ENCODE results near the gene GBGT1.

GBGT1 gene

DNA sequence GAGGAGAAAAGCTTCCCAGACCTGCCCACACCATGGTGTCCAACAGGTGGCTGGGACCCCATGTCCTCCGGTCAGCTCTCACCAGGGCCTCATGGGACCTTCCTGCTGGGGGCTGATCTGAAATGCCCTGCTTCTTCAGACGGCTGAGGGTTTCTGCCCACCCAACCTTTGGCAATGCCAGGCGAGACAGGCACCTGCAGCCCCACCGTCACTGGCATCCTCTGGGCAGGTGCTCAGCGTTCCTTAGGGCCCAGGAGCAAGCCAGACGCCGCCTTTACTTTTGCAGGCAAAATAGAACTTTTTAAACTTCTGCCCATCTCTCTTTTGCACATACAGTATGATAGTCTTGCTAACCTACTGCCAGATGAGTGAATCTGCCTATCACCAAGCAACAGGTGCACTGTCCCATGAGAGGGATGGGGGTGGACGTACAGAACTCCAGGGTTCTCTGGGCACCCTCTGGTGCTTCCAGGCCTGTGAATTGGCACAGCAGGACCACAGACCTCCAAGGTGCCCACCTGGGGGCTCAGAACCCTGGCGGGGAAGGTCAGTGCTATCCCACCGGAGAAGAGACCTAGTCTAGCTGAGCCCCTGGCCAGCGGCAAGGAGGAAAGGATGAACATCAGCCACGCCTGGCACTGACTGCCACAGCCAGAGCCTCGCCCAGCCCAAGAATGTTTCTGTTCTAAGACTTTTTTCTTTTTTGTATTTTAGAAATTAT lies 37.9 kb upstream of the GBGT1 start:
- DNase-seq (ENCODE audit: low read depth): no peak
- TF ChIP-seq, protein P1, sequence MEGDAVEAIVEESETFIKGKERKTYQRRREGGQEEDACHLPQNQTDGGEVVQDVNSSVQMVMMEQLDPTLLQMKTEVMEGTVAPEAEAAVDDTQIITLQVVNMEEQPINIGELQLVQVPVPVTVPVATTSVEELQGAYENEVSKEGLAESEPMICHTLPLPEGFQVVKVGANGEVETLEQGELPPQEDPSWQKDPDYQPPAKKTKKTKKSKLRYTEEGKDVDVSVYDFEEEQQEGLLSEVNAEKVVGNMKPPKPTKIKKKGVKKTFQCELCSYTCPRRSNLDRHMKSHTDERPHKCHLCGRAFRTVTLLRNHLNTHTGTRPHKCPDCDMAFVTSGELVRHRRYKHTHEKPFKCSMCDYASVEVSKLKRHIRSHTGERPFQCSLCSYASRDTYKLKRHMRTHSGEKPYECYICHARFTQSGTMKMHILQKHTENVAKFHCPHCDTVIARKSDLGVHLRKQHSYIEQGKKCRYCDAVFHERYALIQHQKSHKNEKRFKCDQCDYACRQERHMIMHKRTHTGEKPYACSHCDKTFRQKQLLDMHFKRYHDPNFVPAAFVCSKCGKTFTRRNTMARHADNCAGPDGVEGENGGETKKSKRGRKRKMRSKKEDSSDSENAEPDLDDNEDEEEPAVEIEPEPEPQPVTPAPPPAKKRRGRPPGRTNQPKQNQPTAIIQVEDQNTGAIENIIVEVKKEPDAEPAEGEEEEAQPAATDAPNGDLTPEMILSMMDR (IDR thresholded peaks at IDR 0.05; ENCODE audit: control insufficient read depth, extremely low read depth, insufficient read depth): no peak
- H3K4me3 ChIP-seq (ENCODE audit: low read depth, low read length): no peak overlapping the region

DNA sequence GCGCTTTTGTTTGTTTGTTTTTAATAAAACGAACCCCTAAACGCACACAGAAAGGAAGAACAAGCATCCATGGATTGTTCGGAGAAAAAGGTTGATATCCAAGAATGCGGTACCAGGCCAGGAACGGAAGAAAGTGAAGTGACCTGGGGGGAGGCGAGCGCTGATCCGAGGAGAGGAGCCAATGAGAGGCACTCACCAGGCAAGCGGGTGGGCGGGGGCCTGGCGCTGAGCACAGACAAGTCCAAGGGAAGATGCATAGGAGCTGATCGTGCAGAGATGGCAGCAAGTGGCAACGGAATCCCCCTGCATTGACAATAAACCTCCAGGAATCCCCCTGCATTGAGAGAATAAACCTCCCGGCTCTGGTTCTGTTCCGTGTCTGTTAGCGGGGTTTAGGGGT lies 36.9 kb upstream of the GBGT1 start:
- H3K4me3 ChIP-seq (ENCODE audit: low read depth, low read length): no peak overlapping the region
- no peak for DNase-seq (ENCODE audit: low read depth)
- TF ChIP-seq, protein P1 (IDR thresholded peaks at IDR 0.05; ENCODE audit: control insufficient read depth, extremely low read depth, insufficient read depth): no peak

DNA sequence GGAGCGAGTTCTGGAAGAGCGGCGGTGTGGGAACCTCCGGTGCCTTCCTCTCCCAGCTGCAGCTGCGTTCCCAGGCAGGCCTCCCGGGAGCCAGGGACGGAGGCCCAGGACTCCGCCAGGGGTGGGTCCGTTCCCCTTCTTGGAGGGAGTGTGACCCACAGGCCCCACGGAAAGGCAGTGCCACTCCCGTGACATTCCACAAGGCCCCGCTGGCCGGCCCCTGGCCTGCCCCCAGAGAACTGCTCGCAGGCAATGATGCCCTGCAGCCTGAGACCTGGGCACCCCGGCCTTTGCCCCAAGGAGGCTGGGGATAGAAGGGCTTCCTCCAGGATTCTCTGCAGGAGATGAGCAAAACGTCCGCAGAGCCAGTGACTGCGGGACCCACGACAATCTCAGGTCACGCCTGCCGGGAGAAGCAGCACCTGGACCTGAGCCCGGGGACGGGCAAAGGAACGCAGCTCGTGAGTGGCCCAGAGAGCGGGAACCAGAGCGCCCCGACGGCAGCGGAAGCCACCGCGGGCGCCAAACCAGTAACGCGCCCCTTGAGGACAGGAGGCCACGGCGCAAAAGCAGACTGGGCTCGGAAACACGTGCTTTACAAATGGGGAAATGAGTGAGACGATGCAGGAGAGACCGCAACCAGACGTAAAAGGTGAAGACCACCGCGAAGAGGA lies 36.1 kb upstream of the GBGT1 start:
- DNase-seq (ENCODE audit: low read depth): no peak
- TF ChIP-seq, protein P1 (IDR thresholded peaks at IDR 0.05; ENCODE audit: control insufficient read depth, extremely low read depth, insufficient read depth): no peak
- no peak overlapping the region for H3K4me3 ChIP-seq (ENCODE audit: low read depth, low read length)

- TF ChIP-seq, protein P1 (IDR thresholded peaks at IDR 0.05; ENCODE audit: control insufficient read depth, extremely low read depth, insufficient read depth): no peak
- DNase-seq (ENCODE audit: low read depth): no peak
- no peak overlapping the region for H3K4me3 ChIP-seq (ENCODE audit: low read depth, low read length)
Measured at GRCh38 chr9:133195029-133195428, 31.3 kb upstream of the GBGT1 start.

DNA sequence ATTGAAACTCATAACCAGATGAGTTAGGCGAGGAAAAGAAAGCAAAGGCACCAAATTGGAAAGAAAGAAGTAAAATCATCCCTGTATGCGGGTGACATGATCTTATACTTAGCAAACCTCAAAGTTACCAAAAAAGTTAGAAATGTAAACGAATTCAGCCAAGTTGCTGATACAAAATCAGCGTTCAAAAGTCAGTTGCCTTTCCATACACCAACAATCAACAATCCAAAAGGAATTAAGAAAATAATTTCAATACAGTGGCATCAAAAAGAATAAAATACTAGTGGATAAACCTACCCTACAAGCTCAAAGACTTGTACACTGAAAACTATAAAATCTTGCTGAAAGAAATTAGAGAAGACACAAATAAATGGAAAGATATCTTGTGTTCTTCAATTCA lies 30.9 kb upstream of the GBGT1 start:
- H3K4me3 ChIP-seq (ENCODE audit: low read depth, low read length): no peak overlapping the region
- TF ChIP-seq, protein P1 (IDR thresholded peaks at IDR 0.05; ENCODE audit: control insufficient read depth, extremely low read depth, insufficient read depth): no peak
- no peak for DNase-seq (ENCODE audit: low read depth)

- no peak overlapping the region for H3K4me3 ChIP-seq (ENCODE audit: low read depth, low read length)
- no peak for DNase-seq (ENCODE audit: low read depth)
- TF ChIP-seq, protein P1 (IDR thresholded peaks at IDR 0.05; ENCODE audit: control insufficient read depth, extremely low read depth, insufficient read depth): no peak
Measured at GRCh38 chr9:133191989-133192388, 28.3 kb upstream of the GBGT1 start.

All from LNCaP clone FGC (cell line).